Esophagus mucosa (tissue), 1 donor: Measurements from ENCODE around the gene SFSWAP. TPM values are rescaled to one million over a fixed set of nuclear protein-coding genes. Genes with fewer than 3 reads are reported as not detected.

Experiments used
- ATAC-seq: fragments of 200-7000 bp; cut with Tn5 transposase; one replicate; pipeline ENCODE4 v1.9.1; 2020
- total RNA-seq: library from RNA; stranded (reverse); gene quantifications from one replicate; pipeline ENCODE4 v1.2.4, GENCODE V29; 2023
- donor health status: DM: yes; HTN: yes; CAD: no.

SFSWAP gene
- total RNA-seq, 1 donor from 2014 or later, result 20.8 TPM

DNA sequence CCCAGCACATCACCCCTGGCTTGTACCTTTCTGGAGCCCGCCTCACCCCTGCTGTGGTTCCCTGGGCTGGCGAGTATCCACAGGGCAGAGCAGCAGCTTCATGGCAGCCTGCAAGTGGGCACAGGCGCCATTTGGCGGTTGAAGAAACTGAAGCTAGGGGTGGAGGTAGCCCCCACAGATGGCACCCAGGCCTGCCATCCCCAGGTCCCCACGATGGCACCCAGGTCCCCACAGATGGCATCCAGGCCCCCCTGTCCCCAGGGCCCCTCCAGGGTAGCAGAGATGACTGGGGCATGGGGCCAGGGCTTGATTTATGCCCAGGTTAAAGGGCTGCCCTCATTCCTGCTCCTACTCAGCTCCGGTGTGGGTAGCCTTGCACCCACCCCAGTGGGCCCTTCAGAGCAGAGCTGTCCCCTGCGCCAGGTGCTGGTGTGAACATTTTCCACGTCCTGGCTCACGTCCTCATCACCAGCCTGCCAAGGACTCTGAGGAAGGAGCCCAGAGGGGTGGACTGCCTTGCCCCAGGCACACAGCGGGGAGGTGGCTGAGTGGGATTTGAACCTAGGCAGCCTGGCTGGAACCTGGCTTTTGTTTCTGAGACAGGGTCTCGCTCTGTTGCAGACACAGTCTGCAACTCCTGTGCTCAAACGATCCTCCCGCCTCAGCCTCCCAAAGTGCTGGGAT lies 126.0 kb downstream of the SFSWAP start:
- ATAC-seq, result no peak

- ATAC-seq, result no peak
Observed at GRCh38 chr12:131840643-131841416, 129.9 kb downstream of the SFSWAP start.

DNA sequence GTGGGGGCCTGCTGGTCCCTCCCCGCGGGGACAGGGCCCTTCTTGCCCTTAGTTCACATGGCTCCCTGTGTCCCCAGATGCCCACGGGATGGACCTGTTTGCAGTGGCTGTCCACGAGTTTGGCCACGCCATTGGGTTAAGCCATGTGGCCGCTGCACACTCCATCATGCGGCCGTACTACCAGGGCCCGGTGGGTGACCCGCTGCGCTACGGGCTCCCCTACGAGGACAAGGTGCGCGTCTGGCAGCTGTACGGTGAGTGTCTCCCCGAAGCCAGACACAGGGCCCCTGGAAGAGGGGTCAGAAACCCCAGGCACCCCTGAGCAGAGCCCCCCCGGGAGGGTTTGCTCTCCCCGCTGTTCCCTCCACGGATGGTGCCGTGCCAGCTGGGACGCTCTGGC lies 130.7 kb downstream of the SFSWAP start:
- no peak for ATAC-seq

DNA sequence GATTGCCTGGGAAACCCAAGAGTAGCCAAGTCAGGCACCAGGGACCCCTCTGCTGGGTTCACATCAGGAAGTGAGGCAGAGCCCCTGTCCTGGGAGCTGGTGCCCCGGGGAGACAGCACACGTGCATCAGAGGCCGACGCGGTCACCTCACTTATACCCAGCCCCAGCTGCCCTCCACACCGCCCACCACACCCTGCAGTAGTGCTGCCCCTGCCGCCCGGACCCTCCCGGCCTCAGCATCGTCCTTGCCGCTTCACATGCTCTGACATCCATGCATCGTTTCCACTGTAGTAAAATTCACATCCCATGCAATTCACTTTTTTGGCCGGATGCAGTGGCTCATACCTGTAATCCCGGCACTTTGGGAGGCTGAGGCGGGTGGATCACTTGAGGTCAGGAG lies 131.3 kb downstream of the SFSWAP start:
- no peak for ATAC-seq

DNA sequence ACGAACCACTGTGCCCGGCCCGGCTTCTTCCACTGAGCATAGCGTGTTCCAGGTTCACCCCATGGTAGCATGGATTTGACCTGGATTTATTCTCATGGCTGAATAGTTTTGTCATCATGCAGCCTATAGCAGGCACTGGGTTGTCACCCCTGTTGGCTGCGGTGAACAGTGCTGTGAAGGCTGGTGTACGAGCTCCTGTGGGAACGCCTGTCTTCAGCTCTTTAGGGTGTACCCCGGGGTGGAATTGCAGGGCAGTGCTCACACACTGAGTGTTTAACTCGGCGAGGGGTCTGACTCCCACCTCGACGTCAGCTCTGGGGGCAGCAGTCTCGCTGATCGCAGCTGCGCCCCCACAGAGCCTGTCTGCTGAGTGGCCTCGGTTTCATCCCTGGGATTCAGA lies 132.6 kb downstream of the SFSWAP start:
- ATAC-seq, result no peak

- no peak for ATAC-seq
Observed at GRCh38 chr12:131844140-131844539, 133.2 kb downstream of the SFSWAP start.

DNA sequence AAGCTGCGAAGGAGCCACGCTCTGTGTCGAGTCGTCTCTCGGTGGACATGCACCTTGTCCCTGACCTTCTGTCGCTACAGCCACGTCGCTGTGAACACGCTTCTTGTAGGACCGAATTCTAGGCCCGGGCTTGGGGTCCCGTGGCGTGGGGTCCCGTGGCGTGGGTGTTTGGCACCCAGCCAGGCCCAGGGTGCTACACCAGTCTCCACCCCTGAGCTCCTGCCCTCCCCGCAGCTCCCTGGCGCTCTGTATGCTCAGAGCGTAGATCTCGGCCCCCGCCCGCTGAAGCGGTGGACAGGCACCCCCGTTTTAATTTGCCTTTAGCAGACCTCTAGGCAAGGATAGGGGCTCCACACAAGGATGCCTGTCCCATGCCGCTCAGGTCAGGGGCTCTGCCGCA lies 133.8 kb downstream of the SFSWAP start:
- ATAC-seq, result no peak

- no peak for ATAC-seq
Observed at GRCh38 chr12:131845121-131845520, 134.2 kb downstream of the SFSWAP start.

DNA sequence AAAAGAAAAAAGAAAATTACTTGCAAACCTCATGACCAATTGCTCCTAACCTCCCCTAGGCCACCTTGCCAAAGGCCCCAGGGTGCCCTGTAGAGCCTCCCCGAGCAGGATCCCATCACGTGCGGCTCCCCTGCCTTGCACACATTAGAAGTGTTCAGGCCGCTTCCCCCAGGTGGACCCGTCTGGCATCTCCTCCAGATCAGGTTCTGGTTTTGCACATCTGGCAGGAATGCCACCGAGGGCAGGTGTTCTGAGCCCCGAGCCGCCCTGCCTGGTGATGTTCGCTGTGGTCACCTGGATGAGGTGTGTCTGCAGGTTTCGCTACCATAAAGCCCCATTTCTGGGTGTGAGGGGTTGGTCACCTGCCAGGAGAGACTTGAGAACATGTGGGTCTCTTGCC lies 136.6 kb downstream of the SFSWAP start:
- no peak for ATAC-seq

DNA sequence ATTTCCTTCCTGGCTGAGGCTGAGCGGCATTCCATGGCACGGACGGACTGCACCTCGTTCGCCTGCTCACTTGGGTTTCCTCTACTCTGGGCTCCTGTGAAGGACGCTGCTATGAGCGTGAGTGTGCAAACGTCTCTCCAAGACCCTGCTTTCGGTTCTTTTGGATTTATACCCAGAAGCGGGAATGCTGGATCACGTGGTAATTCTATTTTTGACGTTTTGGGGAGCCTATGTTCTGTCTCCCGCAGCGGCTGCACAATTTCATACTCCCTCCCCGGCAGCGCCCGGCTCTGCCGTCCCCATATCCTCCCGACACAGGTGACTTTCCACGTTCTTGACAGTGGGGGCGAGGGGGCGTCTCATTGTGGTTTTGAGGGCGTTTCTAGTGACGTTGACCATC lies 137.9 kb downstream of the SFSWAP start:
- no peak for ATAC-seq

Other genes with a start within 250 kb of the SFSWAP start
- 2.2 TPM for gene MMP17, start 117.3 kb downstream of the SFSWAP start, total RNA-seq
- 12.8 TPM for gene ULK1, start 183.5 kb downstream of the SFSWAP start, total RNA-seq
- 20.5 TPM for gene PUS1, start 218.2 kb downstream of the SFSWAP start, total RNA-seq
- gene EP400, start 238.9 kb downstream of the SFSWAP start, total RNA-seq, result 26.1 TPM